Suprapubic skin (tissue), 3 donors: ENCODE measurements around the gene HMG20B.
"Not testable (repeated sequence)": the region's sequence is repeated elsewhere in the genome, so short reads cannot be mapped to it uniquely, and the experiment has no call there.

Experiments
- CTCF ChIP-seq, 2 donors: fragments of 200-600 bp in 1 of 2; fragments of 450-650 bp in 1 of 2; sonication (generic) in 1 of 2; IDR thresholded peaks; one replicate each; pipeline ENCODE4 v1.5.1; 2016 to 2019; ENCODE audit warnings: antibody characterized with exemption in 2 of 2, mild to moderate bottlenecking in 1 of 2, moderate library complexity in 1 of 2
- POLR2A ChIP-seq, 2 donors: fragments of 450-650 bp; IDR thresholded peaks; one replicate each; pipeline ENCODE4 v1.6.1; 2017; ENCODE audit warnings: antibody characterized with exemption in 2 of 2, mild to moderate bottlenecking in 2 of 2, moderate library complexity in 2 of 2

- not testable (repeated sequence) for TF ChIP-seq POLR2A, CTCF (IDR thresholded peaks at IDR 0.05)
Measured at GRCh38 chr19:3581792-3582191, 9.0 kb downstream of the HMG20B start.
